H54 (cell line): Measurements from ENCODE around the gene ZBTB40.

Experiments
- DNase-seq: peaks from one replicate; pipeline ENCODE4 v3.0.0; 2011; ENCODE audit warnings: low spot score, mixed read lengths; ENCODE audit not compliant: insufficient read length
- FAIRE-seq: peaks from 3 replicates; lab custom pipeline; 2011; peaks lifted over from hg19 to GRCh38; lab: Jason Lieb, UNC
- POLR2A ChIP-seq: IDR thresholded peaks from 2 replicates; pipeline ENCODE4 v1.6.1; 2011; ENCODE audit warnings: low read depth, mild to moderate bottlenecking, low read length

The ZBTB40 gene

DNA sequence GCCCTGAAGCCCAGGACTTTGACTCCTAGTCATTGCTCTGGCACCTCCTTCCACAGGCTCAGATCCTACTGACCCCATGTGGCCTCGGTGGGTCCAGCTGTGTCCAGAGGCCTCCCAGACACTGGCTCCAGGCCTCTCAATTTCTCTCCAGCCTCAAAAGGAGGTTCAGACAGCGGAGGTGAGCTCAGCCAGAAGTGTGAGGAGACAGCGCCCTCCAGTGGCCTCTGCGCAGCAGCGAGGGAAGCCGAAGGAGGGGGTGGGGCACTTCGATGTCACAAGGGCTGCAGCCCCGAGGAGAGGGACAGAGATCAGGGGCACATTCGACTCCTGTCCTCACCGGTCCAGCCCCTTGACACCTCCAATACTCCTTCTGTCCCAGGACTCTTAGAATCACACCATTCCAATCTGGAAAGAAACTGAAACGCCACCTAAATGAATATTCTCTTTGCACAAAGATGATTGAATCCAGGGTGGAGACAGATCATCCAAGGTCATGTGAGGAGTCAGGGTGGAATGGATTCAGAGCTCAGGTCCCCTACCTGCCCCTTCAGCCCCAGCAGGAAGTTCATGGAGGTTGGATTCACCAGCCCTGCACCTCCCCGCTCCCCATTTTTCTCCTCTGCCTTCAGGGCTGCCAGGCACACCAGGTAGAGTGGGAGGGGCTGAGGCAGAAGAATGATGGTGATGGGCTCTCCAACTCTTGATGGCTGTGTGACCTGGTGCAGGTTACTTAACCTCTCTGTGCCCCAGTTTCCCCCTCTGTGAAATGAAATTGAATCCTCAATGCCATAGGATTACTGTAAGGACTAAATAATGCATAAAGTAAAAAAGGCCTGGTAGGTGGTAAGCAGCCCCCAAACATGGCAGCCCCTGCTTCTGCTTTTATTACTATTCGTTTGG is 34.8 kb upstream of the ZBTB40 start:
- FAIRE-seq (no peak), DNase-seq (peak; percentile 61)
- TF ChIP-seq POLR2A = no peak

DNA sequence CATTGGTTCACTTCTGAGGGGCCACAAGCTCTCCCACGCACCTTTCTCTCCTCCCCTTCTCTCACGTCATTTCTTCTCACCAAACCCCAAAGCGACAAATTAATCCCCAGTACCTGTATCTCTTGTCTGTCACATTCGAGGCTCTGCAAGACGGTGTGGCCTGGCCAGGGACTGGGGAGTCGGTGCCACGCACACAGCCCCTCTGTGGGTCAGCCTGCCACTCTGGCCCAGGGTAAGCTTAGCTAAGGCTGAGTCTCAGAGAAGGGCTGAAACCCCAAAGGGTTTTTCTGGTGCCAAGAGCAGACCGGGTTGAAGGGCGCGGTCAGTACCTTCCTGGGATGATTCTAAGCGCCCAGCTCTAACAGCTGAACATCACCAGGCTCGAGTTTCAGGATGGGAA is 34.2 kb upstream of the ZBTB40 start:
- TF ChIP-seq POLR2A = no peak
- DNase-seq (no peak), FAIRE-seq (no peak)

- DNase-seq (no peak), FAIRE-seq (no peak)
- no peak for TF ChIP-seq POLR2A
Observed at GRCh38 chr1:22418312-22418711, 33.3 kb upstream of the ZBTB40 start.

- no peak for FAIRE-seq
- no peak for DNase-seq
- no peak for TF ChIP-seq POLR2A
Observed at GRCh38 chr1:22418933-22419382, 32.7 kb upstream of the ZBTB40 start.

DNA sequence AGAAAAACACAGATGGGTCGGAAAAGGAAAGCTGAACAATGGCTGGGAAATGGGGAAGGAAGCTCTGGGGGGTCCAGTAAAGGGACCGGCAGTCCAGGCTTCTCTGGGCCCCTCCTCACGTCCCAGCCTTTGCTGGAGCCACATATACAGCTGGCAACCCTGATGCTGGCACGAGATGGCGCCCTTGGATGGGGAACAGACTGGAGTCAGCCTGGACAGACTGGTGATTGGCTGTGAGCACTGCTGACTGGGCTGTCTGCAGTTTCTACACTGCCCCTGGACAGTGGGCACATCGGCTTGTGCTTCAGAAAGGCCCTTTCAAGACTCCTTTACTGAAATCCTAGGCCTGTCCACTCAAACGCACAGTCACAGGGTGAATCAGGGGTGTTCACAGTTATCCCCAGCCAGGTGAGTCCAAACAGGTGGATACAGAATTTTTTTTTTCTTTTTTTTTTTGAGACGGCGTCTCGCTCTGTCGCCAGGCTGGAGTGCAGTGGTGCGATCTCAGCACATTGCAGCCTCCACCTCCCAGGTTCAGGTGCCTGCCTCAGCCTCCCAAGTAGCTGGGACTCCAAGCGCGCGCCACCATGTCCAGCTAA is 31.1 kb upstream of the ZBTB40 start:
- DNase-seq (peak; percentile 68), FAIRE-seq (peak; percentile 20)
- TF ChIP-seq POLR2A = no peak

- TF ChIP-seq POLR2A = no peak
- no peak for DNase-seq
Observed at GRCh38 chr1:22426781-22427180, 24.9 kb upstream of the ZBTB40 start.

GRCh38 chr1:22428672-22429071 is 23.0 kb upstream of the ZBTB40 start:
- DNase-seq (no peak), FAIRE-seq (peak; percentile 93)
- TF ChIP-seq POLR2A = no peak

More at GRCh38 chr1:22426781-22427180, 24.9 kb upstream of the ZBTB40 start:
- no peak for FAIRE-seq

- FAIRE-seq = no peak
- no peak for TF ChIP-seq POLR2A
- DNase-seq = no peak
Observed at GRCh38 chr1:22431965-22432364, 19.7 kb upstream of the ZBTB40 start.

GRCh38 chr1:22434717-22435116 is 16.9 kb upstream of the ZBTB40 start:
- FAIRE-seq = no peak
- no peak for DNase-seq
- no peak for TF ChIP-seq POLR2A

- DNase-seq (no peak), FAIRE-seq (no peak)
- no peak for TF ChIP-seq POLR2A
Observed at GRCh38 chr1:22436948-22437347, 14.7 kb upstream of the ZBTB40 start.

DNA sequence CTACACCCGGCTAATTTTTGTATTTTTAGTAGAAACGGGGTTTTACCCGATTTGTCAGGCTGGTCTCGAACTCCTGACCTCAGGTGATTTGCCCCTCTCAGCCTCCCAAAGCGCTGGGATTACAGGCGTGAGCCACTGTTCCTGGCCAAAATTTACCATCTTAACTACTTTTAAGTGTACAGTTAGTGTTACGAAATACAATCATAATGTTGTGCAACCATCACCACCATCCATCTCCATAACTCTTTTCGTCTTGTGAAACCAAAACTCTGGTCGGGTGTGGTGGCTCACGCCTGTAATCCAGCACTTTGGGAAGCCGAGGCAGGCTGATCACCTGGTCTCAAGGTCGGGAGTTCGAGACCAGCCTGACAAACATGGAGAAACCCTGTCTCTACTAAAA is 14.1 kb upstream of the ZBTB40 start:
- no peak for TF ChIP-seq POLR2A
- FAIRE-seq = no peak
- DNase-seq = no peak

- FAIRE-seq (no peak), DNase-seq (no peak)
- TF ChIP-seq POLR2A = no peak
Observed at GRCh38 chr1:22440582-22440981, 11.1 kb upstream of the ZBTB40 start.

GRCh38 chr1:22442212-22442894 is 9.3 kb upstream of the ZBTB40 start:
- FAIRE-seq (no peak), DNase-seq (no peak)
- no peak for TF ChIP-seq POLR2A

DNA sequence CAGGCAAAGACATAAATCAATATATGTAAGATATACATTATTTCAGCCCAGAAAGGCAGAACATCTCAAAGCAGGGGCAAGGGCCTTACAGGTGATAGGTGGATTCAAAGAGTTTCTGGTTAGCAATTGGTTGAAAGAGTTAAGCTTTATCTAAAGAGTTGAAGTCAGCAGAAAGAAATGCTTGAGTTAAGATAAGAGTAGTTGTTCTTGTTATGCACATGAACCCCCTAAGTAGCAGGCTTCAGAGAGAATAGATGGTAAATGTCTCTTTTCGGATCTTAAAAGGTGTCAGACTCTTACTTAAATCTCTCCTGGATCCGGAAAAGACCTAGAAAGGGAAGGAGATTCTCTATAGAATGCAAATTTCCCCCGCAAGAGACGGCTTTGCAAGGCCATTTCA is 8.3 kb upstream of the ZBTB40 start:
- no peak for DNase-seq
- no peak for TF ChIP-seq POLR2A
- FAIRE-seq = no peak
